Raji (cell line): ENCODE data around the gene TRAPPC5.
A peak's percentile ranks its signal among the peaks of the same experiment; 100 is the strongest.

Experiments
- POLR2A ChIP-seq: IDR thresholded peaks from 2 replicates; pipeline ENCODE4 v1.6.1; 2011; ENCODE audit warnings: low read depth, low read length, control low read depth; ENCODE audit not compliant: insufficient read depth

The TRAPPC5 gene

DNA sequence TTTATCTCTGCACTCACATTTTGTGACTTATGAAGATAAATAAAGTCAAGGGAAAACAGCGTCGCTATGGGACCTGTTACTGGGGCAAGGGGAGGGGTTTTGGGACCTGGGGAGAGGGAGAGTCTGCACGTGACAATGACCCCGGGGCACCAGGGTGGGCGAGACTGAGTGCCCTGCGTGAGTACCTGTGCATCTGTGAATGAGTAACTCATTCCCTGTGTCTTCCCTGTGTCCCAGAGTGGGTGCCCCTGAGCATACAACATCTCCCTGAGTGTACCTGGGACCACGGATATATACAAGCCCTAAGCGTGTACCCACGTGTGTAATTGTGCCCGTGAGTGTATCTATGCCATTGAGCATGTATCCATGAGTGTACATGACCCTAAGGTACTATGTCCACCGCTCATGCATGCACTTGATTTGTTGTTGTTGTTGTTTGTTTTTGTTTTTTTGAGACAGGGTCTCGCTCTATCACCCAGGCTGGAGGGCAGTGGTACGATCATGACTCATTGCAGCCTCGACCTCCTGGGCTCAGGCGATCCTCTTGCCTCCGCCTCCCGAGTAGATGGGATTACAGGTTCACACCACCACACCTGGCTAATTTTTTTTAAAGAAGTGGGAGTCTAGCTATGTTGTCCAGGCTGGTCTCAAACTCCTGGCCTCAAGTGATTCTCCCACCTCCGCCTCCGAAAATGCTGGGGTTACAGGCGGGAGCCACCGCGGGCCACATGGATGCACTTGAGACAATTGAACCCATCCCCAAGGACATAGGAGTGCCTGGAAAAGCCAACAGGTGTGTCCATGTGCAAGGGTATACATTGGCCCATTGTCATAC, 645 bp upstream of the TRAPPC5 start:
- TF ChIP-seq POLR2A: no peak

DNA sequence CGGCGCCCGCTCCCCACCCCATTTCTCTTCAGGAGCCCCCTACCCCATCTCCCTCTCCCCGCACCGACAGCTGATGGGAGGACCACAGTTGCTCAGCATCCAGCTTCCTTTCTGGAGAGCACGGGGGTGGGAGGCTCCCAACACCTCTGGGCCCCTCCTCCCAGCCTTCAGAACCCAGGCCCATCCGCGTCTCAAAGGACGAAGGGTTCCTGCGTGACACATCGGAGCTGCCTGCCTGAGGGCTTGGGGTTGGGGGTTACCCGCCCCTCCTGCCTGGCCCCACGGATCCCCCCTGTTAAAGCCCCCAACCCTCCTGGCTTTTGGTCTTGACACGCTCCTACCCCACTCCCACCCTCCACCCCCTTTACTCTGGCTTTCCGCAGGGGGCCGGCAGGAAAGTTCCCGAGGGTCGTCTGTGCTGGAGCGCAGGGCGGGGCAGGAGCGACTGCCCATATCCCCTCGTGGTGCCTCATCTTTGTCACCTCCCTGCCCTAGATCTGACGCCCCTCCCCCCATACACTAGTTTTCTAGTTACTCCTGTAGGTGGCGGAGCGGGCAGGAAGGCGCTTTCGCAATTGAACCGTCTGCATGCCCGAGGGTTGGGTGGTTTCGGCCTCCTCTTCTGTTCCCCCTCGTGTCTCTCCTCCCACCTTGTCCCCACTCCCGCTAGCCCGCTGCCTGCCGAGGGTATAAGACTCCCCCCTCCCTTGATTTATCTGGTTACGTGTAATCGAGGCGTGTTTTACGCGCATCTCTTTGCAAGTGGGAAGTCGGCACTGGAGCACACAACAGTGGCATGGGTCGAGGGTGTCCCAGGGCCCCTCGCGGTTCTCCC, 924 bp downstream of the TRAPPC5 start:
- TF ChIP-seq POLR2A: no peak

DNA sequence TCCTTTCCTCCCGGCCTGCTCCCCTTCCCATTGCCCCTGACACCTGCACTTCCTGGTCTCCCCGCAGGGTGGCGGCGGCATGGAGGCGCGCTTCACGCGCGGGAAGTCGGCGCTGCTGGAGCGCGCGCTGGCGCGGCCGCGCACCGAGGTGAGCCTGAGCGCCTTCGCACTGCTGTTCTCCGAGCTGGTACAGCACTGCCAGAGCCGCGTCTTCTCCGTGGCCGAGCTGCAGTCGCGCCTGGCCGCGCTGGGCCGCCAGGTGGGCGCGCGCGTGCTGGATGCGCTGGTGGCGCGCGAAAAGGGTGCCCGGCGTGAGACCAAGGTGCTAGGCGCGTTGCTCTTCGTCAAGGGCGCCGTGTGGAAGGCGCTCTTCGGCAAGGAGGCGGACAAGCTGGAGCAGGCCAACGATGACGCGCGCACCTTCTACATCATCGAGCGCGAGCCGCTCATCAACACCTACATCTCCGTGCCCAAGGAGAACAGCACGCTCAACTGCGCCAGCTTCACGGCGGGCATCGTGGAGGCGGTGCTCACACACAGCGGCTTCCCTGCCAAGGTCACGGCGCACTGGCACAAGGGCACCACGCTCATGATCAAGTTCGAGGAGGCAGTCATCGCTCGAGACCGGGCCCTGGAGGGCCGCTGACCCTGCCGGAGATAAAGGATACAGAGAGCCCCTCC, 1.7 kb downstream of the TRAPPC5 start:
- TF ChIP-seq POLR2A: no peak

DNA sequence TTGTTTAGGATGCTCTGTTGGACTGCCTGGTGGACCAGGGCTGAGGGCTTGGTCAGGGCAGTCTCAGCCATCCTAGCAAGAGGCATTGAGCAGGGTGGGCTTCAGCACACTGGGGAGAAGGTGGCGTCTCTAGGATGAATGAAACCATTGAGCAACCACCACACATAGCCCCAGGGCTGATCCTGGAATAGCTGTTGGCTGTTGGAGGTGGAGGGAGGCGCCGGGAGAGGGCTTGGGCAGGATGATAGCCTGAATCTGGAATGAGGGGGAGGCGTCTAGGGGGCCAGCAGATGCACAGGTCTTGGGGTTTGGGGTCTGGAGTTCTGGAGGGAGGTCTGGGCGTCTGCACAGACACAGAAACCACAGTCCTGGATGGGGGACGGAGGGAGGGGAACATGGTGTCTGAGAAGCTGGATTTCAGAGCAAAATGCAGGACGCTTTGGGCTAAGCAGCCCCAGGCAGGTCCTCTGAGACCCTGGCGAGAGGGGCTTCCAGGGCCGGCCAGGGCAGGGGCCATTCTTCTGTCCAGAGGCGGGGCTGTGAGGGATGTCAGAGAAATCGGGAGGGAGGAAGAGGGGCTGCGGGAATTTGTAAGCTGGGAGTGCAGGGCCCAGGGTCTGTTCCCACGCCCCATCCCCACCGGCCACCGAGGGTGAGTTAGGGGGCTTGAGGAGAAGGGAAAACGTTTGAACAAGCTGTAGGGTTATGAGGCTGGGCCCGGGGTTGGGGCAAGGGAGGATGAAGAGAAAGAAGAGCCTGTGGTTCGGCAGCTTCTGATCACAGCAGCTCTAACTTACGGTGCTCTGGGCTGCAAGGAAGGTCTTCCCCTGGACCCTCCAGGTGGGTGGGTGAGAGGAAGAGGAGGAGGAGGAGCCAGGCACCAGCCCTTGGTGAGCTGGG, 5.2 kb downstream of the TRAPPC5 start:
- no peak for TF ChIP-seq POLR2A

DNA sequence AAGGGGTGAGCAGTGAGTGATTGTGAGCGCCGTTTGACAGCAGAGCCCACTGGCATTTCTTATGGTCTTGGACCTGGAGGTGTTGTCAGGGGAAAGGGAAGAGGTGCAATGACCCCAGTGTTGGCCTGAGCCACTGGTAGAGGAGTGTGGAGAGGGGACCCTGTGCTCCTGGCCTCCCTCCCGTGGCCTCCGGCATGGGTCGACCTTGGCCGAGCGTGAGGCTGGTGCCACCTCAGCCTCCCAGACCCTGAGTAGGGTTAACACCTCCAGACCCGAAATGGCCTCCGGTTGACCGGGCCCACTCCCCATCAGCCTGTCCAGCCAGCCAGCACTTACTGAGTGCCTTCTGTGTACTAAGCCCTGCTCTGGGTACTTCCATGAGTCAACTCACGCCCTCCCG, 6.5 kb downstream of the TRAPPC5 start:
- TF ChIP-seq POLR2A: peak; percentile 15; the same call in 1 of the 2 replicates

DNA sequence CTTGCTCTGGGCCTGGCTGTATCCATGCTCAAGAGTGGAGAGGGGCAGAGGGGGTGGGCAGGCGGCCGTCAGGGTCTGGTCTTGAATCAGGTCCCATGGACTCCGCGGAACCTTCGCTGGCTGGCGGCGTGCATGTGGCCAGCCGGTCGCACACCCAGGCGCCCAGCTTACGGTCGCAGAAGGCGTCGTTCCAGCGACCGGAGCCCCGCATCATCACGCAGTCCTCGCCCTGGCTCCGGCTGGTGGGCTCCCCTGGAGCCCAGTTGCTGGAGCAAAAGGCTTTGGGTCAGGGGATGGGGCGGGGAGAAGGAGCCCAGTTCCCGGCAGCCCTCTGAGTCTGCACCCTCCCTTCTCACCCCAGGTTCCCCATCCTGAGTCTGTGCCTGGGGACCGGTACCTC, 8.5 kb downstream of the TRAPPC5 start:
- no peak for TF ChIP-seq POLR2A

DNA sequence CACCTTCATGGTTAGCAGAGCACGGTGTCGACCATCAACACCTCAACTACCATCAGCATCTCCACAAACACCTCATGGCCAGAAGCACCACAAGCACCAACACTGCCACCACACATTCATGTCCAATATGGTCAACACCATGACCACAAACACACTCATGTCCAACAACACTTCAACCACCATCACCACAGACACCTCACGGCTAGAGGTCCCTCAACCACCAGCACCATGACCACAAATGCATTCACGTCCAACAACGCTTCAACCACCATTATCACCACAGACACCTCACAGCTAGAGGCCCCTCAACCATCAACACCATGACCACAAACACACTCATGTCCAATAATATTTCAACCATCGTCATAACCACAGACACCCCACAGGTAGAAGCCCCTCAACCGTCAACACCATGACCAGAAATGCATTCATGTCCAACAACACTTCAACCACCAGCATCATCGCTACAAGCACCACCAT, 10.2 kb downstream of the TRAPPC5 start:
- TF ChIP-seq POLR2A: no peak

DNA sequence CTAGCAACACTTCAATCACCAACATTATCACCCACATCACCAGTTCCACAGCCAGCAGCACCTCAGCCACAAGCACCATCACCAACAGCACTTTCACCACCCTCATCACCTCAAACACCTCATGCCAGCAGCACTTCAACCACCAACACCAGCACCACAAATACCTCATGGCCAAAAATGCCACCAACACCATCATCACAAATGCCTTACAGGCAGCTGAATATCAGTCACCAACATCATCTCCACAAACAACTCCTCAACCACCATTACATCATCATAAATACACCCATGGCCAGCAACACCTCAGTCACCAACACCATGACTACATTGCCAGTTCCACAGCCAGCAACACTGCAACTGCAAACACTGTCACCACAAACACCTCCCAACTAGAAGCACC, 10.9 kb downstream of the TRAPPC5 start:
- no peak for TF ChIP-seq POLR2A

DNA sequence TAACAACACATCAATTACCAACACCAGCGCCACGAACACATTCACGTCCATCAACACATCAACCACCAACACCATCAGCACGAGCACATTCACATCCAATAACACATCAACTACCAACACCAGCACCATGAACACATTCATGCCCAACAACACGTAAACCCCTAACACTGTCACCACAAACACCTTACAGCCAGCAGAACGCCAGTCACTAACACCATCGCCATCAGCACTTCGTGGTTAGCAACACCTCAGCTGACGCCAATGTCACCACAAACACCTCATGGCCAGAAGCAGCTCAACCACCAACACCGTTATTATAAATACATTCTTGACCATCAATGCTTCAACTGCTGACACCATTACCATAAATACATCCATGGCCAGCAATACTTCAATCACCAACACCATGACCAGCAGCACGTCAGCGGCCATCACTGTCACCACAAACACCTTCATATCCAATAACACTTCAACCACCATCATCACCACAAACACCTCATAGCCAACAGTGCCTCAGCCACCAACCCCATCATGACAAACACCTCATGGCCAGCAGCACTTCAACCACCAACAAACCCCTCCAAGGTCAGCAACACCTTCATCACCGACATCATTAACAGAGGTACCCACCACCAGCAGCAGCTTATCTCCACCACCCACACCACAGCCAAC, 11.9 kb downstream of the TRAPPC5 start:
- TF ChIP-seq POLR2A: no peak

DNA sequence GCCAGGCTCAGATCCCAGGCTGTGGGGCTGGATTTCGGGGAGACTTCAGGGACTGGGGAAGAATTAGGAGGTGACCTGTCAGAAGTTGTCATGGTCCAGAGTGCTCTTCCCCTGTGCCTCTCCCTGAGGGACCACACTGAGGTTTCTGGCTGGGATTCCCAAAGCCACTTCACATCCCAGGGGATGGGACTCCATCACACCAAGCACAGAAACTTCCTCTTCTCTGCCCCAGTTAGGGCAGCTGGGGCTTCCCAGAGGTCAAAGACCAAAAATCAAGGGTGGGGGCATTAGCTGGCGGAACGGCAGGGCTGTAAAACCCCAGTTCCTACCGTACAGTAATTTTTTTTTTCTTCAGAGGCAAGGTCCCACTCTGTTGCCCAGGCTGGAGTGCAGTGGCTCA, 13.9 kb downstream of the TRAPPC5 start:
- TF ChIP-seq POLR2A: no peak

DNA sequence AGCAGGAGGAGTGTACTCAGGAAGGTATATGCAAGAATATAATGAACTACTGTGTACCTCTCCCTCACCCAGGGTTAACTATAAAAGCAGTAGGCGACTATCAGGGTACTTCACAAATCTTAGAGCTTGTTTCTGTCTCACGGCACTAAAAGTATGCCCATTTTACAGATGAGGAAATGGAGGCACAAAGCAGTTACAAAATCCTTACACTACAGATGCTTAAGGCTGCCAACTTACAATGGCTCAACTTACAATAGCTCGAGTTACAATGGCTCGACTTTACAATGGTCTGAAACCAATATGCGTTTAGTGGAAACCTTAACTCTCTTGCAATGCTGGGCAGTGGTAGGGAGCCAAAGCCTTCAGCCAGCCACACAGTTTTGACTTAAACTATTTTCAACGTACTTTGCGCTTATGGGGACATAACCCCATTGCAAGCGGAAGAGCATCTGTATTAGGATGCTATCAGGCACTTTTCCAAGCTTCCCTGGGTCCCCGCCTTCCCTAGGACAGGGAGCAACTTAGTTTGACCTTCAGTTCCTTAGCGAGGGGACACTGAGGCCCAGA, 17.2 kb downstream of the TRAPPC5 start:
- no peak for TF ChIP-seq POLR2A

DNA sequence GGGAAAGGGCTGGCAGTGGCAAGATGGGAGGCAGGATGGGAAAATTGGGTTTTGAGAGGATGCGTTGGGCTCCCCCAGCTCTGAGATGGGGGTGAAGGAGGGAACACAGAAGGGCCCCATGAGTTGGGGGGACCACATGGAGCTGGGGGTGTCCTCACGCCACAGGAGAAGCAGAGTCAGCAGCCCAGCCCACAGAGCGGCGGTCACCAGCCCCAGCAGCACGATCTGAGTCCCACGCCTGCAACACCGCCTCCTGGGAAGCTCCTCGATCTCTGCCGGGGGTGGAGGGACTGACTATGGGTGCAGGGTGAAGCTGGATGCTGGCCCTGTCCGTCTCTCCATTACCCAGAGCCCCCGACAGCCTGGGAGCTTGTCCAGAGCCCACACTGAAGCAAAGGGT, 17.9 kb downstream of the TRAPPC5 start:
- no peak for TF ChIP-seq POLR2A

DNA sequence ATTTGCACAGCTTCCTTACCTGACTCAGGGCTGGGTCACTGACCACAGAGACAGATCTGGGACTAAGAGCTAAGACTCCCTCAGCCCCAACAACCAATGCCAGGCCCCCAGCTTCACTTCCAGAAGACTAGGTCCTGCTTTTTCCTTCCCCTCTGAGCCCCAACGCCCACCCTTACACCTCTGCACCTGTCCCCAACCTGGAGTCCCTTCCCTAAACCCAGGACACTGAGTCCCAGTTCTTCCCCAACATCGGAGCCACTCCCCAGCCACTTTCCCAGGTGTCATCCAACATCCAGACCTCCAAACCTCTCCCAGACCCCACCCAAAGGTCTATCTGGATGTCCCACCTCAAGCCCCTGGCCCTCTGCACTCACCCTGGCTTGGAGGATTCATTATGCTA, 18.4 kb downstream of the TRAPPC5 start:
- no peak for TF ChIP-seq POLR2A

DNA sequence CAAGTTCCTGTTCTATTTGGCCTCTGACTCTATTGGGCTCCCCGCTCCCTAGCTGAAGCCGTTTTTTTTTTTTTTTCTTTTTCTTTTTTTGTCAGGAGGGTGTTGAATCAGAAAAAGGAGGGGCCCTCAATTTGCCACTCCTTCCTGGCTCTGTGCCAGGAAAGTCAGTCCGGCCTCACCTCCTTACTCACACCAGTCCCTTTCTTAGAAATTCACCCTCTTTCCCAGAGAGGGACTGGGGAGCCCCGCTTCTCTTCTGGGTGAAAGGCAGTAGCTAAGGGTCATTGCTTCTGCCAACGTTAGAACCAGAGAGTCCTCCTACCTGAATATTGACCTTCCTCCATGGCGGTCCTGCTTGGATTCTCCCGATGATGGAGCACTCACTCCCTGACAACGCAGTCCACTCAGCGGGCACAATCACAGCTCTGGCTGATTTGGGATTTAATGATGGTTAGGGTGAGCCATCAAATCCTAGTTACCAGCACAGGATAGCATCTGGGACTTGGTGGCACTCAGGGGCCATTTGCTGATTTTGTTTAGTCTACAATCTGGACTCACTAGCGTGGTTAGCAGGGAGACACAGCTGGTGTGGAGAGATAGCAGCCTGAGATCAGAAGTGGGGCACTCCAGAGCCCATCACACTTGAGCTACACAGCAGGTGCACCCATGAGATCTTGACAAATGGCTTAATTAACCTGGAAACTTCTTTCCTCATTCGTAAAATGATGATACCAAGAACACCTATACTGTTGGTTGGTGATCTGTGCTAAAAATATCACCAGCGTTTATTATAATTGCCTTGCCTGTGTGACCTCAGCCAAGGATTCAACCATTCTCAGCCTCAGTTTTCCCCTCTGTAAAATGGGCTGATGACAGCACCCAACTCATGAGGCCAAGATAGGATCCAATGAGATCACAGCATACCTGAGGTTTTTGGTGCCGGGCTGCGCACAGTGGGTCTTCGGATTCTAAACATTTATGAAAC, 19.1 kb downstream of the TRAPPC5 start:
- TF ChIP-seq POLR2A: no peak
